Ascending aorta (tissue), 2 donors: ENCODE results near the gene ODF2L. TPM values are rescaled to one million over a fixed set of nuclear protein-coding genes. Genes with fewer than 3 reads are reported as not detected.

Experiments used
- DNase-seq, 2 donors: peaks; one replicate each; pipeline ENCODE4 v3.0.0-alpha.2; 2019; ENCODE audit warnings: low spot score in 2 of 2
- H3K27ac ChIP-seq, 2 donors: fragments of 200-600 bp; sonication (generic); one replicate each; pipeline ENCODE4 v1.5.1; 2016 to 2017; ENCODE audit warnings: mild to moderate bottlenecking in 1 of 2
- H3K27me3 ChIP-seq: fragments of 200-600 bp; sonication (generic); one replicate; pipeline ENCODE4 v1.5.1; 2017
- H3K36me3 ChIP-seq, 2 donors: fragments of 200-600 bp; sonication (generic); one replicate each; pipeline ENCODE4 v1.5.1; 2016
- H3K4me1 ChIP-seq, 2 donors: fragments of 200-600 bp; sonication (generic); one replicate each; pipeline ENCODE4 v1.5.1; 2016 to 2017; ENCODE audit warnings: mild to moderate bottlenecking in 1 of 2
- H3K4me3 ChIP-seq, 2 donors: fragments of 200-600 bp; sonication (generic); one replicate each; pipeline ENCODE4 v1.5.1; 2016 to 2017; ENCODE audit warnings: mild to moderate bottlenecking in 1 of 2
- H3K9me3 ChIP-seq, 2 donors: fragments of 200-600 bp; sonication (generic); one replicate each; pipeline ENCODE4 v1.5.1; 2016
- intact Hi-C: fragments of 100-400 bp; cut with DNase I; formaldehyde crosslinking; loops from one replicate; pipeline ENCODE4 v1.15.1; 2023
- total RNA-seq: library from RNA; depleted of rRNA; stranded (reverse); fragments of >200 nt; gene quantifications from one replicate; pipeline ENCODE4 v1.1.0, GENCODE V29; 2016
- TF ChIP-seq, protein P1 (sequence below), 3 experiments: fragments of 200-600 bp in 2 of 3; fragments of 450-650 bp in 1 of 3; sonication (generic) in 2 of 3; IDR thresholded peaks; one replicate each; pipeline ENCODE4 v1.5.1; 2016 to 2019; ENCODE audit warnings: antibody characterized with exemption in 3 of 3, mild to moderate bottlenecking in 1 of 3, moderate library complexity in 1 of 3

ODF2L gene
- total RNA-seq, 1 donor from 2014 or later = 6.2 TPM

DNA sequence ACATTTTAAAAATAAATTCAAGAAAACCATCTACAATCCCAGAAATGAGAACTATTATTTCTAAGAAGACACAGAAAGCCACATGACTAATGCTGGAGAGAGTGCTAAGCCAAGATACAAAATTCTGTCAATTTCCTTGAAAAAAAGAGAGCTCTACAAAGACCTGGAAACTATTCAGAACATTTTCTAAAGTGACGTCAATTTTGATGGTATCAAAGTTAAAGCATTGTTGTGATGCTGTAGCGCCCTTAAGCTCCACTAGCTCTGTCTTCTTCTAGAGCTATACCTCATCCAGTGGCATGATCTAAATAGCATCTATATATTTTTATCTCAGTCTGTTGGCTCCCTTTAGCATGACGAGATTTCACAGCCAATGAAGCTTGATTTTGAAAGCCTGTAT lies 73.9 kb downstream of the ODF2L start:
- no peaks in the 10 kb centered on the region for H3K4me1 ChIP-seq
- TF ChIP-seq, protein P1, sequence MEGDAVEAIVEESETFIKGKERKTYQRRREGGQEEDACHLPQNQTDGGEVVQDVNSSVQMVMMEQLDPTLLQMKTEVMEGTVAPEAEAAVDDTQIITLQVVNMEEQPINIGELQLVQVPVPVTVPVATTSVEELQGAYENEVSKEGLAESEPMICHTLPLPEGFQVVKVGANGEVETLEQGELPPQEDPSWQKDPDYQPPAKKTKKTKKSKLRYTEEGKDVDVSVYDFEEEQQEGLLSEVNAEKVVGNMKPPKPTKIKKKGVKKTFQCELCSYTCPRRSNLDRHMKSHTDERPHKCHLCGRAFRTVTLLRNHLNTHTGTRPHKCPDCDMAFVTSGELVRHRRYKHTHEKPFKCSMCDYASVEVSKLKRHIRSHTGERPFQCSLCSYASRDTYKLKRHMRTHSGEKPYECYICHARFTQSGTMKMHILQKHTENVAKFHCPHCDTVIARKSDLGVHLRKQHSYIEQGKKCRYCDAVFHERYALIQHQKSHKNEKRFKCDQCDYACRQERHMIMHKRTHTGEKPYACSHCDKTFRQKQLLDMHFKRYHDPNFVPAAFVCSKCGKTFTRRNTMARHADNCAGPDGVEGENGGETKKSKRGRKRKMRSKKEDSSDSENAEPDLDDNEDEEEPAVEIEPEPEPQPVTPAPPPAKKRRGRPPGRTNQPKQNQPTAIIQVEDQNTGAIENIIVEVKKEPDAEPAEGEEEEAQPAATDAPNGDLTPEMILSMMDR (IDR thresholded peaks at IDR 0.05) = no peak
- intact Hi-C loops = no loop called here
- no peak for DNase-seq
- H3K9me3 ChIP-seq = no peaks in the 10 kb centered on the region
- H3K27me3 ChIP-seq = no peaks in the 10 kb centered on the region
- H3K27ac ChIP-seq = no peak overlapping the region
- H3K36me3 ChIP-seq = no peaks in the 10 kb centered on the region
- no peak overlapping the region for H3K4me3 ChIP-seq

DNA sequence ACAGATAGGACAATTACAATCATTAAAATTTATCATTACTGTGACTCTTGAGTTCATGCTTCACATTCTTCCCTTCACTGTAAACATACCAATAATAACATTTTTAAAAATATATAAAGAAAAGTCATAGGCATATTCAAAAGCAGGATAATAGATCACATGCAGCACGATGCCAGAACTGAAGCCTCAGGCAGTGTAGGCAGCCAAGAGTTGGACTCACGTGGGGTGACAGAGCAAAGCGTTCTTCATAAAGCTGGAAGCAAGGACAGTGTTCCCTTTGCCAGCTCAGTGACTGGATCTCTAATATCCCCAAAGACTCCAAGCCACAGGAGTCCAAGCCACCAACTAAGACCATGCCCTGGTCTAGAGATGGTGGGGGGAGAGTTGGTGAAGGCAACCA lies 77.7 kb downstream of the ODF2L start:
- intact Hi-C loops = no loop called here
- Histone ChIP-seq H3K9me3 (no peaks in the 10 kb centered on the region), H3K4me3 (no peak overlapping the region), H3K36me3 (no peaks in the 10 kb centered on the region), H3K4me1 (no peaks in the 10 kb centered on the region), H3K27ac (no peak overlapping the region), H3K27me3 (no peaks in the 10 kb centered on the region)
- TF ChIP-seq, protein P1 (IDR thresholded peaks at IDR 0.05) = no peak
- DNase-seq = no peak

DNA sequence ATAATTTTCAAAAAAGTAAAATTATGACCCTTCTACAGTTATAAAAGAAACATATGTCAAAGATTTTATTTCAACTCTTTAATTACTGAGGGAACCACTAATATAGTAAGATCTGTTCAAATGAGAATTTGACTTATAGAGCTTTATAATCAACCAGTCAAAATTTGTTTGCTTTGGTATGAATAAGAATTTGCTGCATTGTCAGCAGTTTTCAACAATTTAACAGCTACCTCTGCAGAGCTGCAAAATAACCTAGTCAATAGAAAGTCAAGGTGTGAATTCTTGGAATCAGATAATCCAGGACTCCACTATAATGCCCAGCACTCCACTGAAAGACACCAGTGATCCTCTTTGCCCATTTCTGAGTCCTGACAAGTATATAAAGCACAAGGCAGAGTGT lies 78.2 kb downstream of the ODF2L start:
- TF ChIP-seq, protein P1 (IDR thresholded peaks at IDR 0.05) = no peak
- intact Hi-C loops = no loop called here
- H3K36me3 ChIP-seq = no peaks in the 10 kb centered on the region
- no peaks in the 10 kb centered on the region for H3K27me3 ChIP-seq
- H3K9me3 ChIP-seq = no peaks in the 10 kb centered on the region
- H3K4me3 ChIP-seq = no peak overlapping the region
- DNase-seq = no peak
- H3K27ac ChIP-seq = no peak overlapping the region
- H3K4me1 ChIP-seq = no peaks in the 10 kb centered on the region

DNA sequence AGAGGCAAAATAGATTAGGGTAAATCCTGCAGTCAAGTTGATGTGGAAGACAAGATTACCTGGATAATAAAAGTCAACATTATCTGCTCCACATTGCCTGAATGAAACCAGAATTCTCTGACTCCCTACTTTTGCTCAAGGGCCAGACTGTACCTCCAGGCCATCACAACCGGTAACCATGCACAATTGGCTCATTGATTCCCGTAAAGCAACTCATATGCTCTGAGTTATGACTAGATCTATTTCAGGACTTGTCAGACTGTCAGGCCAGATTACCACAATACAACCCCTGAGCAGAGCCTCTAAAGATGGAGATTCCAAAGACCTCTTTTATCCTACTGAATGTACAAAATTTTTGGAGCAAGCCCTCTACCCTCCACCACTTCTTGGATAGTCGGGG lies 90.4 kb downstream of the ODF2L start:
- H3K9me3 ChIP-seq = no peaks in the 10 kb centered on the region
- no peak overlapping the region for H3K27ac ChIP-seq
- intact Hi-C loops = no loop called here
- H3K36me3 ChIP-seq = no peaks in the 10 kb centered on the region
- H3K4me3 ChIP-seq = no peak overlapping the region
- H3K27me3 ChIP-seq = no peaks in the 10 kb centered on the region
- TF ChIP-seq, protein P1 (IDR thresholded peaks at IDR 0.05) = no peak
- no peak for DNase-seq
- H3K4me1 ChIP-seq = no peaks in the 10 kb centered on the region

DNA sequence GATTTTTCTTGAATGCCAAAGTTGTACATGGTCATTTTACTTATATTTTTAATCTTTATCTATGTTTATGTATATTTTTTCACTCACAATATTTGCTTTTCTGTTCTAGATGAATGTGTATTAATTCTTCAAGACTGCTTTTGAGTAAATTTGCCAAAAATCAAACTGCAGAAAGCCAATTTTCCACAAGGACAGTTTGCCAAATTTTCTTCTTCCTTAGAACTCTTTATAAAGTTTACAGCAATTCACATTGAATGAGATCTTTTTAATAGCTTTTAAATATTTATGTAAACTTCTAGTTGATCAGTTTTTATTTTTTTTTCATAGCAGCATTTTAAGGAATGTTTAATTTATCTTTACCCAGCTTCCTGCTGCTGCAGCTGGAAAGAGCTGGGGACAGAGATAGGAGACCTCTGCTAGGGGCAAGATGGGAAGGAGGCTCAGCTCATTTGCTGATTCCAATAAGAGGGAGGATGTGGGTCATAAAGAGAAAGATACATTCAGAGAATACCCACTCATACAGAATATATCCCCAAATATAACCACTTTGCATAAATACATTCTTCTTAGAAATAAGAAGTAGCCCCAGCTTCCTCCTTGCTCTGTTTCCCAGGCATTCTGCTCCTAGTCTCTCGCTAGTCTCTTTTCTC lies 93.0 kb downstream of the ODF2L start:
- TF ChIP-seq, protein P1 (IDR thresholded peaks at IDR 0.05) = no peak
- intact Hi-C loops = no loop called here

More for the DNA sequence above, 93.0 kb downstream of the ODF2L start:
- no peaks in the 10 kb centered on the region for H3K4me1 ChIP-seq
- H3K27ac ChIP-seq = no peak overlapping the region
- H3K9me3 ChIP-seq = no peaks in the 10 kb centered on the region
- no peak for DNase-seq
- H3K4me3 ChIP-seq = no peak overlapping the region
- no peaks in the 10 kb centered on the region for H3K36me3 ChIP-seq
- no peaks in the 10 kb centered on the region for H3K27me3 ChIP-seq

Other genes starting within 250 kb of the ODF2L start
- gene COL24A1, start 239.6 kb downstream of the ODF2L start, total RNA-seq = 0.11 TPM
- not detected for gene CLCA2, start 27.8 kb upstream of the ODF2L start, total RNA-seq
- not detected for gene CLCA1, start 72.6 kb upstream of the ODF2L start, total RNA-seq
- not detected for gene CLCA4, start 150.8 kb upstream of the ODF2L start, total RNA-seq